Liver (tissue), 9 donors: ENCODE measurements around the gene ABHD15. TPM values are rescaled to one million over a fixed set of nuclear protein-coding genes. Genes with fewer than 3 reads are reported as not detected.
A peak's percentile ranks its signal among the peaks of the same experiment; 100 is the strongest.

Source experiments
- DNase-seq: peaks from one replicate; pipeline ENCODE4 v3.0.0-alpha.2; 2017; ENCODE audit warnings: low spot score
- H3K27ac ChIP-seq, 2 donors: one replicate each; pipeline ENCODE4 v1.7.0; 2013; ENCODE audit warnings: inconsistent platforms in 2 of 2, low read length in 2 of 2, control low read depth in 1 of 2, low read depth in 1 of 2, mild to moderate bottlenecking in 1 of 2
- H3K27me3 ChIP-seq, 4 donors: one replicate each; pipeline versions ENCODE4 v1.6.1 to v1.7.0; 2013; ENCODE audit warnings: low read length in 3 of 4, inconsistent platforms in 1 of 4, mild to moderate bottlenecking in 1 of 4, moderate library complexity in 1 of 4; ENCODE audit not compliant: control insufficient read depth in 4 of 4, insufficient read depth in 4 of 4
- H3K36me3 ChIP-seq, 4 donors: one replicate each; pipeline versions ENCODE4 v1.6.1 to v1.7.0; 2013; ENCODE audit warnings: low read length in 3 of 4, mild to moderate bottlenecking in 3 of 4, low read depth in 1 of 4, moderate library complexity in 1 of 4; ENCODE audit not compliant: control insufficient read depth in 4 of 4, insufficient read depth in 3 of 4
- H3K4me1 ChIP-seq, 4 donors: one replicate each; pipeline versions ENCODE4 v1.6.1 to v1.7.0; 2013; ENCODE audit warnings: low read length in 3 of 4, mild to moderate bottlenecking in 3 of 4, moderate library complexity in 1 of 4; ENCODE audit not compliant: control insufficient read depth in 4 of 4, insufficient read depth in 4 of 4
- H3K4me3 ChIP-seq, 3 donors: one replicate each; pipeline versions ENCODE4 v1.6.1 to v1.7.0; 2013; ENCODE audit warnings: low read length in 3 of 3, control low read depth in 1 of 3, low read depth in 1 of 3, mild to moderate bottlenecking in 1 of 3
- H3K9ac ChIP-seq, 2 donors: one replicate each; pipeline ENCODE4 v1.7.0; 2013; ENCODE audit warnings: low read length in 2 of 2, mild to moderate bottlenecking in 2 of 2, moderate library complexity in 2 of 2, control low read depth in 1 of 2, low read depth in 1 of 2
- H3K9me3 ChIP-seq, 4 donors: one replicate each; pipeline versions ENCODE4 v1.6.1 to v1.7.0; 2013; ENCODE audit warnings: low read length in 3 of 4; ENCODE audit not compliant: control insufficient read depth in 4 of 4
- EGR1 ChIP-seq, 2 donors: IDR thresholded peaks; 2 replicates each; pipeline ENCODE4 v1.6.1; 2016 to 2018; ENCODE audit warnings: antibody characterized with exemption in 2 of 2, low read depth in 2 of 2
- FOXA1 ChIP-seq: IDR thresholded peaks from 2 replicates; pipeline ENCODE4 v1.6.1; 2016; ENCODE audit warnings: antibody characterized with exemption
- FOXA2 ChIP-seq: IDR thresholded peaks from 2 replicates; pipeline ENCODE4 v1.6.1; 2016; ENCODE audit warnings: antibody characterized with exemption
- HNF4A ChIP-seq, 2 donors: conservative IDR thresholded peaks; 2 replicates each; pipeline ENCODE4 v1.6.1; 2016; ENCODE audit warnings: antibody characterized with exemption in 2 of 2, mild to moderate bottlenecking in 2 of 2
- HNF4G ChIP-seq: IDR thresholded peaks from 2 replicates; pipeline ENCODE4 v1.6.1; 2016; ENCODE audit warnings: antibody characterized with exemption
- JUND ChIP-seq, 2 donors: IDR thresholded peaks; 2 replicates each; pipeline ENCODE4 v1.6.1; 2016; ENCODE audit warnings: antibody characterized with exemption in 2 of 2
- RAD21 ChIP-seq, 2 donors: IDR thresholded peaks; 2 replicates each; pipeline ENCODE4 v1.6.1; 2016; ENCODE audit warnings: antibody characterized with exemption in 2 of 2, mild to moderate bottlenecking in 2 of 2
- REST ChIP-seq: IDR thresholded peaks from 2 replicates; pipeline ENCODE4 v1.6.1; 2016; ENCODE audit warnings: antibody characterized with exemption, mild to moderate bottlenecking
- RXRA ChIP-seq, 2 donors: IDR thresholded peaks; 2 replicates each; pipeline ENCODE4 v1.6.1; 2017 to 2018; ENCODE audit warnings: antibody characterized with exemption in 2 of 2, mild to moderate bottlenecking in 1 of 2
- TAF1 ChIP-seq: conservative IDR thresholded peaks from 2 replicates; pipeline ENCODE4 v1.6.1; 2016; ENCODE audit warnings: antibody characterized with exemption, mild to moderate bottlenecking
- WGBS: extraction: QIAGEN DNeasy Blood & Tissue Kit; methylation state at CpG from one replicate; pipeline ENCODE4 v1.1.7; 2013; 5-methylcytosine and 5-hydroxymethylcytosine counted together
- polyA plus RNA-seq, 2 donors: library from polyadenylated mRNA; stranded (reverse) in 1 of 2; unstranded in 1 of 2; fragments of 200-250 nt in 1 of 2; fragments of >200 nt in 1 of 2; fragmentation: Nextera tagmentation in 1 of 2; extraction: Ambion mirVana in 1 of 2; gene quantifications; one replicate each; pipeline versions ENCODE4 v1.2.1 to v1.2.3, GENCODE V29; 2013 to 2015
- total RNA-seq, 2 donors: library from RNA; depleted of rRNA; stranded (reverse); fragments of >200 nt; gene quantifications; one replicate each; pipeline ENCODE4 v1.2.3, GENCODE V29; 2014
- TF ChIP-seq, protein P1 (sequence below): IDR thresholded peaks from 2 replicates; pipeline ENCODE4 v1.6.1; 2016; ENCODE audit warnings: antibody characterized with exemption
- TF ChIP-seq, protein P2 (sequence below): fragments of 150-350 bp; IDR thresholded peaks from 2 replicates; pipeline ENCODE4 v1.5.1; 2017; ENCODE audit warnings: improper control_type of control experiment, low read depth, low read length; ENCODE audit not compliant: missing input control
- TF ChIP-seq, protein P3 (sequence below): IDR thresholded peaks from 2 replicates; pipeline ENCODE4 v1.6.1; 2016; ENCODE audit warnings: antibody characterized with exemption
- donor health status: healthy.
- donor health status: healthy.
- donor health status: healthy.
- donor health status: healthy.
- donor health status: healthy.

Gene ABHD15
- total and polyA plus RNA-seq, 4 donors = 5.6 to 25.7 (median 10.6) TPM

- TF ChIP-seq, protein P1, sequence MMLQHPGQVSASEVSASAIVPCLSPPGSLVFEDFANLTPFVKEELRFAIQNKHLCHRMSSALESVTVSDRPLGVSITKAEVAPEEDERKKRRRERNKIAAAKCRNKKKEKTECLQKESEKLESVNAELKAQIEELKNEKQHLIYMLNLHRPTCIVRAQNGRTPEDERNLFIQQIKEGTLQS = no peak
- TF ChIP-seq, protein P2, sequence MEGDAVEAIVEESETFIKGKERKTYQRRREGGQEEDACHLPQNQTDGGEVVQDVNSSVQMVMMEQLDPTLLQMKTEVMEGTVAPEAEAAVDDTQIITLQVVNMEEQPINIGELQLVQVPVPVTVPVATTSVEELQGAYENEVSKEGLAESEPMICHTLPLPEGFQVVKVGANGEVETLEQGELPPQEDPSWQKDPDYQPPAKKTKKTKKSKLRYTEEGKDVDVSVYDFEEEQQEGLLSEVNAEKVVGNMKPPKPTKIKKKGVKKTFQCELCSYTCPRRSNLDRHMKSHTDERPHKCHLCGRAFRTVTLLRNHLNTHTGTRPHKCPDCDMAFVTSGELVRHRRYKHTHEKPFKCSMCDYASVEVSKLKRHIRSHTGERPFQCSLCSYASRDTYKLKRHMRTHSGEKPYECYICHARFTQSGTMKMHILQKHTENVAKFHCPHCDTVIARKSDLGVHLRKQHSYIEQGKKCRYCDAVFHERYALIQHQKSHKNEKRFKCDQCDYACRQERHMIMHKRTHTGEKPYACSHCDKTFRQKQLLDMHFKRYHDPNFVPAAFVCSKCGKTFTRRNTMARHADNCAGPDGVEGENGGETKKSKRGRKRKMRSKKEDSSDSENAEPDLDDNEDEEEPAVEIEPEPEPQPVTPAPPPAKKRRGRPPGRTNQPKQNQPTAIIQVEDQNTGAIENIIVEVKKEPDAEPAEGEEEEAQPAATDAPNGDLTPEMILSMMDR = no peak
Observed at GRCh38 chr17:29592850-29593551, 26.2 kb upstream of the ABHD15 start, which contains the start of gene ANKRD13B (continued).

DNA sequence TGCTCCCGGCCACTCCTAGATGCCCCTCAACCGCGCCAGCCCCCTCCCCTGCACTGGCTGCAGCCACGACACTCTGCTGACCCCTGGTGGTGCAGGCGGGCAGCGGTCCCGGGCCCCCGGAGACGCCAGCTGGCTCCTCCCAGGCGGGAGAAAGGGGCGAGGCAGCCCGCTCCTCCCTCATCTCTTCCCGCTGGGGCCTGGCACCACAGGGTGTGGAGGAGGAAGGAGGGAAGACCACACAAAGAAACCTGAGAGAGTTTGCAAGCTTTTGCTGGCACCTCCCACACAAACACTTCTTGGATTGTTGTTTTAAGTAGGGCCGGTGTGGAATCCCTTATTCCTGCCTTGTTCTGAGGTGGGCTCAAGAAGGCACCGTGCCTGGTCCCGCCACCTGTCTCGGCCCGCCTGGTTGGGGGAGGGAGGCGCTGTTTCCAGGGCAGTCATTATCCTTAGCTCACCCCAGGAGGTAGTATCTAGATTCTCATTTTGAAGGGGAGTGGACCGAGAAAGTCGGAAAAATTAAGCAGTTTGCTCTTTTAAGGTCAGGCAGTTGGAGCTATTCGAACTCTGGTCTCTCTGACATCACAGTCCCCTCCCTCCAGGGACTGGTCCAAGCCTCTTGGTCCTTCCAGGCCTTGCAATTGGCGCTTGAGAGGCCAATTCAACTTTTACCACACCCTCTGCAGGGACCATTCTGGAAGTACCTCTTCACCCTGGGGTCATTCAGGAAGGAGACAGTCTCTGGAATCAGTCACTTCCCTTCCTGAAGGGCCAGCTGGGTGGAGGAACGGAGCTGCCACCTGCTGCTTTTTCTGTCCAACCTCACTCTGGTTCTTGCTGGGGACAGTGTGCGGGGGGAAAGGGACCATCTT, 25.1 kb upstream of the ABHD15 start:
- WGBS = 17% methylated on average over 25 of the region's 25 CpGs
- H3K4me3 ChIP-seq = no peak overlapping the region
- peaks cover 6 to 61% (median 42%) of the 10 kb centered on the region in 4 donors for H3K4me1 ChIP-seq
- TF ChIP-seq RXRA (IDR thresholded peaks at IDR 0.05) = no peak
- TF ChIP-seq, protein P2 = peak; percentile 90
- TF ChIP-seq RAD21 (IDR thresholded peaks at IDR 0.05) = peak; percentile 78 to 85
- DNase-seq = peak; percentile 89
- H3K9me3 ChIP-seq = no peaks in the 10 kb centered on the region
- no peak overlapping the region for H3K9ac ChIP-seq
- no peak overlapping the region for H3K27ac ChIP-seq
- H3K27me3 ChIP-seq = no peaks in the 10 kb centered on the region
- H3K36me3 ChIP-seq = no peaks in the 10 kb centered on the region

DNA sequence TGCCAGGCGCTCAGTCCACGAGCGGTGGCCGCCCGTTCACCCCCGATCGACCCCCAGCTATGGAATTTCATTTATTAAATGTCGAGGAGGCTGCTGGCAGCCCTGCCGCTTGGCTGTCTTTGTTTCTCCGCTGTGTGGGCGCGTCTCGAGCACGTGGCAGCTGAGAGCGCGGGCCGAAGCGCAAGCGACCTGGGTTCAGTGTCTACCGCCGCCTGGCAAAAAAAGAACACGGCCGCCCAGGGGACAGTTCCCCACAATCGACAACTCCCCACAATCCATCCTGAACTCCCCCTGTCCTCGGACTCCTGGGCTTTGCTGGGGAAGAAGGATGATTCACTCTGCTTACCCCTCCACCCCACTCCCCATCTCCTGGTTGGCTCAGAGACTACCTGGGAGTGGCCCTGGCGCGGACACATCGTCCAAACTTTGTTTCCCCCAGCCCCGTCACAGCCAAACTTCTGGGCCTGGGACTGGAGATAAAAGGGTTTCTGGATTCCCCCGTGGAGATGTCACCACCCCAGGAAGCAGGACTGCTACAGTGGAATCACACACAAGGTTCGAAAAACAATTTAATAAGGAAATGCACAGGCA, 24.4 kb upstream of the ABHD15 start:
- Histone ChIP-seq H3K36me3 (no peaks in the 10 kb centered on the region), H3K27ac (no peak overlapping the region), H3K4me3 (peak overlapping the region in 1 of 3 donors; percentile 9), H3K4me1 (peaks cover 6 to 61% (median 44%) of the 10 kb centered on the region in 4 donors), H3K9ac (no peak overlapping the region), H3K9me3 (no peaks in the 10 kb centered on the region), H3K27me3 (no peaks in the 10 kb centered on the region)
- DNase-seq = no peak
- WGBS = 16% methylated on average over 31 of the region's 31 CpGs
- no peak for TF ChIP-seq FOXA1
- TF ChIP-seq, protein P2 = no peak
- TF ChIP-seq RAD21 (IDR thresholded peaks at IDR 0.05) = no peak
- TF ChIP-seq FOXA2 = no peak
- no peak for TF ChIP-seq REST
- no peak for TF ChIP-seq EGR1 (IDR thresholded peaks at IDR 0.05; ENCODE audit: low read depth in 2 of 2)
- no peak for TF ChIP-seq JUND (IDR thresholded peaks at IDR 0.05)
- no peak for TF ChIP-seq HNF4A (conservative IDR thresholded peaks at IDR 0.05)
- TF ChIP-seq HNF4G = no peak
- TF ChIP-seq, protein P3, sequence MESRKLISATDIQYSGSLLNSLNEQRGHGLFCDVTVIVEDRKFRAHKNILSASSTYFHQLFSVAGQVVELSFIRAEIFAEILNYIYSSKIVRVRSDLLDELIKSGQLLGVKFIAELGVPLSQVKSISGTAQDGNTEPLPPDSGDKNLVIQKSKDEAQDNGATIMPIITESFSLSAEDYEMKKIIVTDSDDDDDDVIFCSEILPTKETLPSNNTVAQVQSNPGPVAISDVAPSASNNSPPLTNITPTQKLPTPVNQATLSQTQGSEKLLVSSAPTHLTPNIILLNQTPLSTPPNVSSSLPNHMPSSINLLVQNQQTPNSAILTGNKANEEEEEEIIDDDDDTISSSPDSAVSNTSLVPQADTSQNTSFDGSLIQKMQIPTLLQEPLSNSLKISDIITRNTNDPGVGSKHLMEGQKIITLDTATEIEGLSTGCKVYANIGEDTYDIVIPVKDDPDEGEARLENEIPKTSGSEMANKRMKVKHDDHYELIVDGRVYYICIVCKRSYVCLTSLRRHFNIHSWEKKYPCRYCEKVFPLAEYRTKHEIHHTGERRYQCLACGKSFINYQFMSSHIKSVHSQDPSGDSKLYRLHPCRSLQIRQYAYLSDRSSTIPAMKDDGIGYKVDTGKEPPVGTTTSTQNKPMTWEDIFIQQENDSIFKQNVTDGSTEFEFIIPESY = no peak
- TF ChIP-seq TAF1 = no peak
- TF ChIP-seq RXRA (IDR thresholded peaks at IDR 0.05) = no peak
